T-cell (primary cell): ENCODE results near the gene APCDD1L. TPM values are rescaled to one million over a fixed set of nuclear protein-coding genes. Genes with fewer than 3 reads are reported as not detected.
"Not testable (repeated sequence)": the region's sequence is repeated elsewhere in the genome, so short reads cannot be mapped to it uniquely, and the experiment has no call there.

ENCODE experiments used
- ATAC-seq, 4 experiments: fragments of 200-7000 bp in 3 of 4; fragments of 150-1000 bp in 1 of 4; cut with Tn5 transposase; replicated peaks in 1 of 4; 1 replicate in 3 of 4; 2 replicates in 1 of 4; pipeline ENCODE4 v1.10.0; 2021; ENCODE audit warnings: moderate library complexity in 3 of 4, mild to moderate bottlenecking in 2 of 4, moderate number of reproducible peaks in 1 of 4
- CTCF ChIA-PET, 2 donors: fragments of 300-600 bp; sonication (Branson Sonifier 250); formaldehyde crosslinking; loops; one replicate each; lab custom pipeline; 2022; ENCODE audit warnings: antibody characterized with exemption in 2 of 2; lab: Charles Lee
- POLR2A ChIA-PET, 2 donors: fragments of 300-600 bp; sonication (Branson Sonifier 250); formaldehyde crosslinking; loops; one replicate each; lab custom pipeline; 2022; ENCODE audit warnings: antibody characterized with exemption in 2 of 2; lab: Charles Lee
- DNase-seq, 35 experiments: peaks; one replicate each; pipeline versions ENCODE4 v3.0.0 to v3.0.0-alpha.2; 2013 to 2023
- H3K27ac ChIP-seq: one replicate; pipeline ENCODE4 v1.5.1; 2013; ENCODE audit warnings: low read length
- H3K27me3 ChIP-seq, 2 experiments: replicated peaks in 1 of 2; 1 replicate in 1 of 2; 2 replicates in 1 of 2; pipeline versions ENCODE4 v1.6.1 to v1.7.0; 2013; ENCODE audit warnings: low read length in 1 of 2, mixed read lengths in 1 of 2; ENCODE audit not compliant: control insufficient read depth in 2 of 2, insufficient read depth in 2 of 2; ENCODE audit errors: extremely low read depth in 1 of 2
- H3K36me3 ChIP-seq, 2 donors: 1 replicate in 1 of 2; 2 replicates in 1 of 2; pipeline versions ENCODE4 v1.6.1 to v1.7.0; 2013; ENCODE audit warnings: low read length in 1 of 2; ENCODE audit not compliant: control insufficient read depth in 2 of 2, insufficient read depth in 1 of 2; ENCODE audit errors: extremely low read depth in 1 of 2
- H3K4me1 ChIP-seq, 2 experiments: 1 replicate in 1 of 2; 2 replicates in 1 of 2; pipeline versions ENCODE4 v1.6.1 to v1.7.0; 2013; ENCODE audit warnings: low read length in 2 of 2, mixed read lengths in 1 of 2; ENCODE audit not compliant: insufficient read depth in 2 of 2, control insufficient read depth in 1 of 2; ENCODE audit errors: extremely low read depth in 1 of 2
- H3K4me3 ChIP-seq, 2 donors: 1 replicate in 1 of 2; 2 replicates in 1 of 2; pipeline versions ENCODE4 v1.5.1 to v1.7.0; 2013; ENCODE audit warnings: mild to moderate bottlenecking in 2 of 2, low read length in 1 of 2, moderate library complexity in 1 of 2; ENCODE audit not compliant: control insufficient read depth in 1 of 2; ENCODE audit errors: extremely low read depth in 1 of 2
- H3K9me3 ChIP-seq: 2 replicates; pipeline ENCODE4 v1.7.0; 2013
- H3K27ac Mint-ChIP-seq, 2 donors: one replicate each; pipeline ENCODE4 v1.8.0; 2020 to 2021; ENCODE audit warnings: mild to moderate bottlenecking in 2 of 2, mixed read lengths in 2 of 2
- H3K27me3 Mint-ChIP-seq, 2 donors: one replicate each; pipeline ENCODE4 v1.8.0; 2021 to 2022; ENCODE audit warnings: mixed read lengths in 2 of 2
- H3K36me3 Mint-ChIP-seq: one replicate; pipeline ENCODE4 v1.8.0; 2021; ENCODE audit warnings: mixed read lengths
- H3K4me1 Mint-ChIP-seq, 3 donors: one replicate each; pipeline ENCODE4 v1.8.0; 2020 to 2022; ENCODE audit warnings: mixed read lengths in 3 of 3, mild to moderate bottlenecking in 1 of 3
- H3K4me3 Mint-ChIP-seq, 3 donors: one replicate each; pipeline ENCODE4 v1.8.0; 2020 to 2022; ENCODE audit warnings: mild to moderate bottlenecking in 3 of 3, mixed read lengths in 3 of 3, moderate library complexity in 3 of 3
- H3K9me3 Mint-ChIP-seq, 3 donors: one replicate each; pipeline ENCODE4 v1.8.0; 2020 to 2022; ENCODE audit warnings: mixed read lengths in 3 of 3
- WGBS: methylation state at CpG from one replicate; pipeline ENCODE4 v1.1.5; 2013; ENCODE audit warnings: missing lambda C conversion rate; ENCODE audit not compliant: insufficient coverage; 5-methylcytosine and 5-hydroxymethylcytosine counted together
- total RNA-seq, 35 experiments: library from RNA in 6 of 35; stranded (reverse) in 6 of 35; fragments of 120-200 nt in 1 of 35; gene quantifications; one replicate each; pipeline versions ENCODE4 v1.2.1 to v1.2.4 and lab custom pipeline; 2013 to 2026

APCDD1L gene
- total RNA-seq, 5 donors from 2014 or later (not counting 1 experiment from before 2014, with no cell fraction given), result not detected

DNA sequence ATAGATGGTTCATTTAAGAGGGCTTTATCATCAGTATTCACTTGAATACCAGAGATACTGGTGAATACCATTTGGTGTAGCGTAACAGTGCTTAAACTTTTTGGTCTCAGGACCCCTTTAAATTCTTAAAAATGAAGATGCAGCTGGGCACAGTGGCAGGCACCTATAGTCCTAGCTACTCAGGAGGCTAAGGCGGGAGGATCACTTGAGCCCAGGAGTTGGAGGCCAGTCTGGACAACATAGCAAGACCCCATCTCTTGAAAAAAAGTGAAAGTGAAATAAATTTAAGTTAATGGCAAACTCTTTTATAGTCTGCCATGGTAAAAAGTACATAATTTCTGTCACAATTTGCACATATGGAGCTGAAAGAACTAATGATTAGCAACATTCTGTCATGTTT lies 86.8 kb downstream of the APCDD1L start:
- Mint-ChIP-seq H3K27ac (no peak overlapping the region), H3K4me1 (peaks cover 25 to 41% (median 36%) of the 10 kb centered on the region in 3 donors)

DNA sequence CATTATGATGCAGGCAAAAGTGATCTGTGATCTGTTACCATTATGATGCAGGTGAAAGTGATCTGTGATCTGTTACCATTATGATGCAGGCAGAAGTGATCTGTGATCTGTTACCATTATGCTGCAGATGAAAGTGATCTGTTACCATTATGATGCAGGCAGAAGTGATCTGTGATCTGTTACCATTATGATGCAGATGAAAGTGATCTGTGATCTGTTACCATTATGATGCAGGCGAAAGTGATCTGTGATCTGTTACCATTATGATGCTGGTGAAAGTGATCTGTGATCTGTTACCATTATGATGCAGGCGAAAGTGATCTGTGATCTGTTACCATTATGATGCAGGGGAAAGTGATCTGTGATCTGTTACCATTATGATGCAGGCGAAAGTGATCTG lies 87.6 kb downstream of the APCDD1L start:
- H3K4me1 ChIP-seq, H3K4me3 Mint-ChIP-seq, H3K9me3 ChIP-seq, H3K4me3 ChIP-seq, ATAC-seq, H3K27ac ChIP-seq, H3K27me3 Mint-ChIP-seq, H3K27me3 ChIP-seq, H3K9me3 Mint-ChIP-seq, CTCF ChIA-PET, H3K27ac Mint-ChIP-seq, POLR2A ChIA-PET, DNase-seq: not testable (repeated sequence)
- peaks cover 0 to 12% of the 10 kb centered on the region in 2 donors for H3K36me3 ChIP-seq
- H3K36me3 Mint-ChIP-seq, result peaks cover 29% of the 10 kb centered on the region
- peaks cover 17 to 33% (median 28%) of the 10 kb centered on the region in 3 donors for H3K4me1 Mint-ChIP-seq
- WGBS, result 100% methylated on average over 3 of the region's 3 CpGs

More for the DNA sequence above, 86.8 kb downstream of the APCDD1L start:
- no peak overlapping the region for H3K4me3 Mint-ChIP-seq
- H3K9me3 Mint-ChIP-seq, result no peaks in the 10 kb centered on the region
- POLR2A ChIA-PET, result no interaction called here
- WGBS, result 100% methylated on average over 1 of the region's 2 CpGs
- no peak overlapping the region for H3K27ac ChIP-seq
- no peaks in the 10 kb centered on the region for H3K27me3 Mint-ChIP-seq
- no peaks in the 10 kb centered on the region for H3K9me3 ChIP-seq
- ATAC-seq (no peak), DNase-seq (no peak)
- H3K4me3 ChIP-seq, result no peak overlapping the region
- no peaks in the 10 kb centered on the region for H3K27me3 ChIP-seq
- CTCF ChIA-PET, result interaction anchor here in 1 of 2 donors (0.6 kb wide), 1 partner anchor 10 kb away, joined by 4 read pairs; no protein-coding TSS in a partner anchor
- peaks cover 26% of the 10 kb centered on the region for H3K36me3 Mint-ChIP-seq
- H3K36me3 ChIP-seq, result peaks cover 0 to 8% of the 10 kb centered on the region in 2 donors
- H3K4me1 ChIP-seq, result no peaks in the 10 kb centered on the region

- H3K4me3 Mint-ChIP-seq, result no peak overlapping the region
- WGBS, result 97% methylated on average over 4 of the region's 6 CpGs
- Histone ChIP-seq H3K4me1 (no peaks in the 10 kb centered on the region), H3K36me3 (peaks cover 0 to 33% of the 10 kb centered on the region in 2 donors), H3K27ac (no peak overlapping the region), H3K9me3 (no peaks in the 10 kb centered on the region), H3K4me3 (no peak overlapping the region), H3K27me3 (no peaks in the 10 kb centered on the region)
- peaks cover 6 to 21% (median 20%) of the 10 kb centered on the region in 3 donors for H3K4me1 Mint-ChIP-seq
- H3K9me3 Mint-ChIP-seq, result no peaks in the 10 kb centered on the region
- no peaks in the 10 kb centered on the region for H3K27me3 Mint-ChIP-seq
- peaks cover 46% of the 10 kb centered on the region for H3K36me3 Mint-ChIP-seq
- ChIA-PET CTCF (interaction anchor here in 1 of 2 donors (1.3 kb wide), 1 partner anchor 8 kb away, joined by 3 read pairs; no protein-coding TSS in a partner anchor), POLR2A (no interaction called here)
- H3K27ac Mint-ChIP-seq, result no peak overlapping the region
- DNase-seq (no peak), ATAC-seq (no peak)
Measured at GRCh38 chr20:58424218-58424969, 90.8 kb downstream of the APCDD1L start.

- H3K27ac Mint-ChIP-seq, result no peak overlapping the region
- no CpG with 5 or more reads among the region's 1 CpG for WGBS
- H3K36me3 Mint-ChIP-seq, result peaks cover 54% of the 10 kb centered on the region
- ChIA-PET POLR2A (interaction anchor here (0.6 to 0.7 kb wide), 4 partner anchors 22 to 913 kb away, joined by 3 to 8 read pairs (median 4); no protein-coding TSS in a partner anchor), CTCF (interaction anchor here in 1 of 2 donors (0.9 kb wide), 1 partner anchor 14 kb away, joined by 3 read pairs; no protein-coding TSS in a partner anchor)
- no peaks in the 10 kb centered on the region for H3K27me3 Mint-ChIP-seq
- H3K4me3 Mint-ChIP-seq, result no peak overlapping the region
- no peaks in the 10 kb centered on the region for H3K9me3 ChIP-seq
- H3K4me1 Mint-ChIP-seq, result peaks cover 21 to 38% (median 25%) of the 10 kb centered on the region in 3 donors
- H3K4me3 ChIP-seq, result no peak overlapping the region
- H3K36me3 ChIP-seq, result peaks cover 3 to 46% of the 10 kb centered on the region in 2 donors
- no peaks in the 10 kb centered on the region for H3K9me3 Mint-ChIP-seq
- no peak overlapping the region for H3K27ac ChIP-seq
- H3K27me3 ChIP-seq, result no peaks in the 10 kb centered on the region
- DNase-seq, result no peak
- peaks cover 0 to 10% of the 10 kb centered on the region in 2 experiments for H3K4me1 ChIP-seq
- ATAC-seq, result no peak
Measured at GRCh38 chr20:58421497-58421850, 93.7 kb downstream of the APCDD1L start.

GRCh38 chr20:58420798-58421496 lies 94.3 kb downstream of the APCDD1L start:
- Histone ChIP-seq H3K27me3 (no peaks in the 10 kb centered on the region), H3K4me1 (peaks cover 2 to 15% of the 10 kb centered on the region in 2 experiments), H3K36me3 (peaks cover 3 to 43% of the 10 kb centered on the region in 2 donors), H3K4me3 (no peak overlapping the region), H3K27ac (no peak overlapping the region), H3K9me3 (no peaks in the 10 kb centered on the region)
- Mint-ChIP-seq H3K27ac (no peak overlapping the region), H3K4me1 (peaks cover 26 to 44% (median 30%) of the 10 kb centered on the region in 3 donors), H3K4me3 (no peak overlapping the region), H3K36me3 (peaks cover 55% of the 10 kb centered on the region), H3K27me3 (no peaks in the 10 kb centered on the region), H3K9me3 (no peaks in the 10 kb centered on the region)
- no peak for DNase-seq
- no peak for ATAC-seq
- WGBS, result no CpG with 5 or more reads among the region's 5 CpGs
- POLR2A ChIA-PET, result interaction anchor here (0.6 to 0.7 kb wide), 4 partner anchors 22 to 913 kb away, joined by 3 to 9 read pairs (median 6); no protein-coding TSS in a partner anchor
- CTCF ChIA-PET, result no interaction called here
